GM12872 (cell line): Measurements from ENCODE around the gene XPO4.

Experiments
- CTCF ChIP-seq: IDR thresholded peaks from 3 replicates; pipeline ENCODE4 v1.5.1; 2011; ENCODE audit warnings: low read depth, mild to moderate bottlenecking, low read length, moderate library complexity; ENCODE audit not compliant: insufficient read depth

The XPO4 gene

GRCh38 chr13:20901668-20902437, 693 bp downstream of the XPO4 start:
- TF ChIP-seq CTCF: no peak

DNA sequence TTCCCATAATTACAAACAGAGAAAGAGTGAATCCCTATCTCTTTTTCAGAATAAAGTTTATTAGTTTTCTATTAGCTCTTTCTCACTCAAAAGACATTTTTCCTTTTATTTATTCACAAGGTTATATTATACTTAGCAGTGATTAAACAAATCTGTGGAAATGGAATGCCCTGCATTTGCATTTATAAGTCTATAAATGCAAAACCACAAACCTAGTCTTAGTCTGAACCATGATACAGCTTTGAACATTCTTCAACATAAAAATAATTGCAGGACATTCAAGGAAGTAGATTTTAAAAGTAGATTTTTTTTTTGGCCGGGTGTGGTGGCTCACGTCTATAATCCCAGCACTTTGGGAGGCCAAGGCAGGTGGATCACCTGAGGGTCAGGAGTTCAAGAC, 8.3 kb downstream of the XPO4 start:
- no peak for TF ChIP-seq CTCF

- no peak for TF ChIP-seq CTCF
These were observed 10.8 kb downstream of the XPO4 start for GRCh38 chr13:20891768-20892167.

DNA sequence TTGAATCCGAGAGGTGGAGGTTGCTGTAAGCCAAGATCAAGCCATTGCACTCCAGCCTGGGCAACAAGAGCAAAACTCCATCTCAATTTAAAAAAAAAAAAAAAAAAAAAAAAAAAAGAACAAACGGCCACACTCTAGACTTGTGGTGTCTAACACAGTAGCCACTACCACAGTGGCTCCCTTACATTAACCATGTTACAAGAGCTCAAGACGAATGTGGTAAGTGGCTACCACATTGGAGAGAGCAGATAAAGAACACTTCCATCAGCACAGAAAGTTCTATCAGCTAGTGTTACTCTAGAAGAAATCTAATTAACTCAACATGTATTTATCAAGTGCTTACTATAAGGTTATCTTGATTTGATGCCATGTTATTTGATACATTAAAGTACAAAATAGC, 11.5 kb downstream of the XPO4 start:
- no peak for TF ChIP-seq CTCF

- TF ChIP-seq CTCF: no peak
These were observed 20.3 kb downstream of the XPO4 start for GRCh38 chr13:20882206-20882605.

- TF ChIP-seq CTCF: no peak
These were observed 24.6 kb downstream of the XPO4 start for GRCh38 chr13:20877902-20878301.

DNA sequence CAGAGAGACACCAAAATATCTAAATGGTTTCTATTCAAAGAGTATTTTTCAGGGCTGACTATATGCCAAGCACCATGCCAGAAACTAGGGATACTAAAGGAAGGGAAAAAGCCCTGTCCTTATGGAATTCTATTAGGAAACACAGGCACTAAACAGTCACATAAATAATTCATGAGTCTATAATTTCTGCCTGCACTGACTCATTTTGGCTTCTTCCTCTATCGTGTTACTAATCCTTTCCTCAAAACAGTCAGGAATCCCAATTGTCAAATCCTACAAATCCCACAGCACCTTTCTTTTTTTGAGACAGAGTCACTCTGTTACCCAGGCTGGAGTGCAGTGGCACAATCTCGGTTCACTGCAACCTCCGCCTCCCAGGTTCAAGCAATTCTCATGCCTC, 29.2 kb downstream of the XPO4 start:
- TF ChIP-seq CTCF: no peak
